Endothelial cell of umbilical vein (primary cell): ENCODE data around the gene MLLT1. TPM values are rescaled to one million over a fixed set of nuclear protein-coding genes. Genes with fewer than 3 reads are reported as not detected.

ENCODE experiments used
- BruUV-seq: library from RNA; stranded (reverse); fragments of 400-500 nt; replicated peaks from 2 replicates; lab custom pipeline; 2021; lab: Mats Ljungman, UMichigan
- CTCF ChIA-PET: fragments of 300-600, 350-600 bp; sonication (Branson Sonifier 250); formaldehyde crosslinking; loops from one replicate; lab custom pipeline; 2021; ENCODE audit warnings: antibody characterized with exemption, inconsistent platforms; lab: Charles Lee
- POLR2A ChIA-PET: fragments of 300-600, 350-600 bp; sonication (Branson Sonifier 250); formaldehyde crosslinking; loops from one replicate; lab custom pipeline; 2021; ENCODE audit warnings: antibody characterized with exemption, inconsistent platforms; lab: Charles Lee
- DNase-seq: peaks from one replicate; pipeline ENCODE4 v3.0.0-alpha.2; 2011; ENCODE audit warnings: low read depth, low spot score
- FAIRE-seq: peaks from 2 replicates; lab custom pipeline; 2011; peaks lifted over from hg19 to GRCh38; lab: Jason Lieb, UNC
- H2AFZ ChIP-seq: 2 replicates; pipeline ENCODE4 v1.6.0; 2012; ENCODE audit warnings: low read depth, low read length, control low read depth, inconsistent platforms
- H3K27ac ChIP-seq: 2 replicates; pipeline ENCODE4 v1.5.1; 2011; ENCODE audit warnings: low read depth, mild to moderate bottlenecking, control low read depth, low read length, moderate library complexity; ENCODE audit not compliant: insufficient read depth
- H3K27me3 ChIP-seq, 2 experiments: 2 replicates each; pipeline versions ENCODE4 v1.6.0 to v1.6.1; 2011; ENCODE audit warnings: low read length in 2 of 2, mixed read lengths in 1 of 2; ENCODE audit not compliant: control insufficient read depth in 2 of 2, insufficient read depth in 2 of 2
- H3K36me3 ChIP-seq, 2 experiments: 2 replicates in 1 of 2; 3 replicates in 1 of 2; pipeline ENCODE4 v1.5.1; 2011; ENCODE audit warnings: low read length in 2 of 2, mild to moderate bottlenecking in 1 of 2, moderate library complexity in 1 of 2; ENCODE audit not compliant: control insufficient read depth in 2 of 2, insufficient read depth in 2 of 2; ENCODE audit errors: extremely low read depth in 1 of 2
- H3K4me1 ChIP-seq: 3 replicates; pipeline ENCODE4 v1.5.1; 2011; ENCODE audit warnings: mild to moderate bottlenecking, low read length; ENCODE audit not compliant: control insufficient read depth, insufficient read depth; ENCODE audit errors: extremely low read depth
- H3K4me2 ChIP-seq: 2 replicates; pipeline ENCODE4 v1.6.1; 2011; ENCODE audit warnings: low read length, control low read depth, mixed read lengths; ENCODE audit not compliant: insufficient read depth
- H3K4me3 ChIP-seq, 3 experiments: fragments of 200-600 bp in 1 of 3; sonication (generic), shearing (Covaris generic) in 1 of 3; replicated peaks in 1 of 3; 2 replicates each; pipeline ENCODE4 v1.5.1; 2011 to 2016; ENCODE audit warnings: control low read depth in 3 of 3, low read length in 3 of 3, mild to moderate bottlenecking in 2 of 3, inconsistent platforms in 1 of 3, low read depth in 1 of 3, moderate library complexity in 1 of 3; ENCODE audit not compliant: insufficient read depth in 1 of 3
- H3K79me2 ChIP-seq: 2 replicates; pipeline ENCODE4 v1.6.0; 2012; ENCODE audit warnings: low read length, inconsistent platforms; ENCODE audit not compliant: control insufficient read depth, insufficient read depth
- H3K9ac ChIP-seq: replicated peaks from 2 replicates; pipeline ENCODE3; 2011; ENCODE audit warnings: low read length, control low read depth; ENCODE audit not compliant: insufficient read depth; ENCODE audit errors: extremely low read depth
- H3K9me1 ChIP-seq: replicated peaks from 3 replicates; pipeline ENCODE4 v1.6.0; 2011; ENCODE audit warnings: mild to moderate bottlenecking, low read length; ENCODE audit not compliant: control insufficient read depth, insufficient read depth; ENCODE audit errors: extremely low read depth
- H3K9me3 ChIP-seq: replicated peaks from 2 replicates; pipeline ENCODE4 v1.5.1; 2012; ENCODE audit warnings: low read length, inconsistent platforms; ENCODE audit not compliant: control insufficient read depth, insufficient read depth
- H4K20me1 ChIP-seq: replicated peaks from 2 replicates; pipeline ENCODE3; 2011; ENCODE audit warnings: mild to moderate bottlenecking, low read length; ENCODE audit not compliant: control insufficient read depth, insufficient read depth; ENCODE audit errors: extremely low read depth
- CTCF ChIP-seq, 2 donors: IDR thresholded peaks; 1 replicate in 1 of 2; 2 replicates in 1 of 2; pipeline ENCODE4 v1.5.1; 2011; ENCODE audit warnings: low read length in 2 of 2, mild to moderate bottlenecking in 2 of 2, moderate library complexity in 2 of 2, control low read depth in 1 of 2, inconsistent platforms in 1 of 2, low read depth in 1 of 2; ENCODE audit not compliant: insufficient read depth in 1 of 2; ENCODE audit errors: extremely low read depth in 1 of 2
- EZH2 ChIP-seq: IDR thresholded peaks from 2 replicates; pipeline ENCODE4 v1.6.1; 2012; ENCODE audit warnings: borderline replicate concordance, low read depth, mild to moderate bottlenecking, moderate library complexity, low read length, inconsistent platforms; ENCODE audit not compliant: severe bottlenecking
- FOS ChIP-seq: IDR thresholded peaks from 2 replicates; pipeline ENCODE4 v1.6.1; 2011; ENCODE audit warnings: mild to moderate bottlenecking, low read length, moderate library complexity, borderline replicate concordance; ENCODE audit not compliant: insufficient read depth
- GATA2 ChIP-seq: IDR thresholded peaks from 2 replicates; pipeline ENCODE4 v1.7.0; 2011; ENCODE audit warnings: low read depth, mild to moderate bottlenecking, moderate library complexity, mixed read lengths, low read length; ENCODE audit not compliant: insufficient read length, insufficient read depth
- JUN ChIP-seq: IDR thresholded peaks from 2 replicates; pipeline ENCODE4 v1.6.1; 2011; ENCODE audit warnings: borderline replicate concordance, low read depth; ENCODE audit not compliant: insufficient read length, insufficient read depth
- MAX ChIP-seq: IDR thresholded peaks from 2 replicates; pipeline ENCODE4 v1.6.1; 2011; ENCODE audit not compliant: insufficient read depth, insufficient read length
- MYC ChIP-seq: IDR thresholded peaks from one replicate; pipeline ENCODE4 v1.6.1; 2011; ENCODE audit warnings: mild to moderate bottlenecking, low read depth, low read length
- POLR2A ChIP-seq: IDR thresholded peaks from 2 replicates; pipeline ENCODE4 v1.6.1; 2012; ENCODE audit warnings: low read depth, mild to moderate bottlenecking, control low read depth, low read length
- POLR2AphosphoS5 ChIP-seq: IDR thresholded peaks from 2 replicates; pipeline ENCODE4 v1.6.1; 2012; ENCODE audit warnings: low read depth, mild to moderate bottlenecking, control low read depth, low read length, moderate library complexity; ENCODE audit not compliant: insufficient read depth
- dilution Hi-C: fragments of 300-500 bp; cut with MboI; formaldehyde crosslinking; loops from one replicate; pipeline ENCODE4 v1.15.0; 2019; ENCODE audit warnings: low sequenced_read_pairs; ENCODE audit not compliant: extremely low pct_ligation_motif_present
- intact Hi-C: fragments of 100-400 bp; cut with micrococcal nuclease; formaldehyde crosslinking; loops from one replicate; pipeline ENCODE4 v1.10.0; 2022
- polyA plus RNA-seq, 4 experiments: library from polyadenylated mRNA; depleted of rRNA in 3 of 4; stranded (reverse) in 3 of 4; unstranded in 1 of 4; fragments of >200 nt; gene quantifications; 2 replicates each; pipeline versions ENCODE4 v1.2.1 to v1.2.3, GENCODE V29; 2011 to 2012; ENCODE audit warnings: missing spikeins in 1 of 4
- total RNA-seq: library from RNA; stranded (reverse); gene quantifications from 2 replicates; pipeline ENCODE4 v1.2.3, GENCODE V29; 2021

MLLT1 gene
- total and polyA plus RNA-seq, 2 donors (not counting 3 experiments of a cell fraction or from before 2014, with no cell fraction given) = 43.9 to 84.8 TPM

GRCh38 chr19:6253954-6254733, 25.6 kb downstream of the MLLT1 start:
- BruUV-seq = no TSS peak
- Histone ChIP-seq H3K4me2 (no peak overlapping the region), H4K20me1 (no peaks in the 10 kb centered on the region), H3K9me3 (no peaks in the 10 kb centered on the region), H3K36me3 (peaks cover 5 to 21% of the 10 kb centered on the region in 2 experiments), H3K9me1 (no peaks in the 10 kb centered on the region), H3K4me3 (no peak overlapping the region), H3K79me2 (peaks cover 83% of the 10 kb centered on the region), H3K9ac (no peak overlapping the region), H3K27me3 (no peaks in the 10 kb centered on the region), H3K27ac (no peak overlapping the region), H2AFZ (no peak overlapping the region), H3K4me1 (peaks cover 10% of the 10 kb centered on the region)
- no peak for FAIRE-seq
- dilution Hi-C loops = no loop called here
- intact Hi-C loops = no loop called here
- no peak for DNase-seq
- POLR2A ChIA-PET = no interaction called here
- CTCF ChIA-PET = interaction anchor here (2.1 kb wide), 1 partner anchor 36 kb away, joined by 4 read pairs; no protein-coding TSS in a partner anchor
- no peak for TF ChIP-seq FOS
- TF ChIP-seq POLR2A = no peak
- TF ChIP-seq EZH2 = no peak
- TF ChIP-seq JUN = no peak
- TF ChIP-seq GATA2 = no peak
- TF ChIP-seq POLR2AphosphoS5 = no peak
- no peak for TF ChIP-seq MYC
- no peak for TF ChIP-seq MAX
- TF ChIP-seq CTCF (IDR thresholded peaks at IDR 0.05; ENCODE audit: extremely low read depth in 1 of 2, insufficient read depth in 1 of 2, low read depth in 1 of 2, low read length in 2 of 2) = no peak
